Esophagus muscularis mucosa (tissue), 4 donors: ENCODE results near the gene KLF11.

ENCODE experiments used
- EP300 ChIP-seq: sonication (generic); formaldehyde crosslinking; IDR thresholded peaks from one replicate; pipeline ENCODE4 v1.6.1; 2017; ENCODE audit warnings: antibody characterized with exemption
- POLR2A ChIP-seq: fragments of 450-650 bp; IDR thresholded peaks from one replicate; pipeline ENCODE4 v1.6.1; 2017; ENCODE audit warnings: antibody characterized with exemption, moderate library complexity, mild to moderate bottlenecking, low read depth
- POLR2AphosphoS5 ChIP-seq, 2 donors: sonication (generic); formaldehyde crosslinking; IDR thresholded peaks; one replicate each; pipeline ENCODE4 v1.6.1; 2017; ENCODE audit warnings: antibody characterized with exemption in 2 of 2
- TF ChIP-seq, protein P1 (sequence below), 3 experiments: fragments of 200-600 bp in 2 of 3; fragments of 450-650 bp in 1 of 3; sonication (generic) in 2 of 3; IDR thresholded peaks; one replicate each; pipeline ENCODE4 v1.5.1; 2017 to 2019; ENCODE audit warnings: antibody characterized with exemption in 3 of 3, mild to moderate bottlenecking in 2 of 3, moderate library complexity in 1 of 3

DNA sequence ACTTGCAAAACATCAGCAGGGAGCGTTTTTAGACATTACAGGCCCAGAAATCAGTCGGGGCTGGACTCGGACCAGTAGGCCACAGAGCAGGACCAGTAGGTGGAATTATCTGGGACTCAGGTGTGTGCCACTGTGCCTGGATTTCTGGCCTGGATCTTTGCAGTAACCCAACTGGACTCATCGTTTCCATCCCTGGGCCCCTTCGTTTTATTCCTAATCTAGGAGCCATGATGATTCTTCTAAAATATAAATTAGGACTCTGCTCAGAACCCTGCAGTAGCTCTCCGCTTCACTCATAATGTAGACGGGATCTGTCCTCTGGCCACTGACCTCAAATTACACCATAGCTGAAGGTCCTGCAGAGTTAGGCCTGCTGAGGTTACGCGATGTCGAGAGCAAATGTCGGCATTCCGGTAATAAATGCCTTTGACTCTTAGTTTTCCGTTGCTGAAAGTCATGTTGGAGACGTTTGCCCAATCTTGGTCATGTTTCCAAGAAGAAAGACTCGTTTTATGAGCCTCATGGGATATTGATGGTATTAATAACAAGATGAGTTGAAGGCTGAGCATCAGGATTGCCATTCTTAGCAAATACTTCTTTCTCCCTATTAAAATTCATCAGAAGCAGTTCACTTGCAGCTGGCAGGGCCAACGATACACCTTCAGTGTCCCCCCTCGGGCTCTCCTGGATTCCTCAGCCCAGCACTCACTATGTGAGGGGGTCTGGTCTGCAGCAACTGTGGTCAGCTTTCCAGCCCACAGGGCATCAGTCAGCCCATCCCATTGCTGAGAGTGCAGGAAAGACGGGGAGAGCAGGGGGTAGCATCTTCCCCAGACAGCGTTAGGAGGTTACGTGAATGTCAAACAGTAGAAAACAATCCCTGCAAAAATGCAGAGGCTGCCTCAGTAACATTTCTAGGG lies 39.9 kb upstream of the KLF11 start:
- TF ChIP-seq, protein P1, sequence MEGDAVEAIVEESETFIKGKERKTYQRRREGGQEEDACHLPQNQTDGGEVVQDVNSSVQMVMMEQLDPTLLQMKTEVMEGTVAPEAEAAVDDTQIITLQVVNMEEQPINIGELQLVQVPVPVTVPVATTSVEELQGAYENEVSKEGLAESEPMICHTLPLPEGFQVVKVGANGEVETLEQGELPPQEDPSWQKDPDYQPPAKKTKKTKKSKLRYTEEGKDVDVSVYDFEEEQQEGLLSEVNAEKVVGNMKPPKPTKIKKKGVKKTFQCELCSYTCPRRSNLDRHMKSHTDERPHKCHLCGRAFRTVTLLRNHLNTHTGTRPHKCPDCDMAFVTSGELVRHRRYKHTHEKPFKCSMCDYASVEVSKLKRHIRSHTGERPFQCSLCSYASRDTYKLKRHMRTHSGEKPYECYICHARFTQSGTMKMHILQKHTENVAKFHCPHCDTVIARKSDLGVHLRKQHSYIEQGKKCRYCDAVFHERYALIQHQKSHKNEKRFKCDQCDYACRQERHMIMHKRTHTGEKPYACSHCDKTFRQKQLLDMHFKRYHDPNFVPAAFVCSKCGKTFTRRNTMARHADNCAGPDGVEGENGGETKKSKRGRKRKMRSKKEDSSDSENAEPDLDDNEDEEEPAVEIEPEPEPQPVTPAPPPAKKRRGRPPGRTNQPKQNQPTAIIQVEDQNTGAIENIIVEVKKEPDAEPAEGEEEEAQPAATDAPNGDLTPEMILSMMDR (IDR thresholded peaks at IDR 0.05), result no peak
- TF ChIP-seq POLR2A (no peak), POLR2AphosphoS5 (IDR thresholded peaks at IDR 0.05) (peak in 1 of 2 donors; percentile 23), EP300 (no peak)
